Stimulated activated CD4-positive, alpha-beta T cell treated with anti-CD3 and anti-CD28 coated beads, TNF-alpha, amount 100 ng/mL, for 4 hours (primary cell): Measurements from ENCODE around the gene RALGAPA2.

Experiments used
- DNase-seq, 3 experiments: peaks; one replicate each; pipeline ENCODE4 v3.0.0-alpha.2; 2020; ENCODE audit warnings: low read depth in 3 of 3

The RALGAPA2 gene

GRCh38 chr20:20465252-20465651 is 247.2 kb downstream of the RALGAPA2 start:
- DNase-seq: no peak

GRCh38 chr20:20463933-20464374 is 248.5 kb downstream of the RALGAPA2 start:
- no peak for DNase-seq

GRCh38 chr20:20462185-20462584 is 250.3 kb downstream of the RALGAPA2 start:
- no peak for DNase-seq

GRCh38 chr20:20461551-20461950 is 250.9 kb downstream of the RALGAPA2 start:
- DNase-seq: no peak

- DNase-seq: no peak
These were observed 252.7 kb downstream of the RALGAPA2 start for GRCh38 chr20:20459726-20460125.

- no peak for DNase-seq
These were observed 254.9 kb downstream of the RALGAPA2 start for GRCh38 chr20:20457392-20458126.

GRCh38 chr20:20456741-20457140 is 255.7 kb downstream of the RALGAPA2 start:
- no peak for DNase-seq

- DNase-seq: no peak
These were observed 256.5 kb downstream of the RALGAPA2 start for GRCh38 chr20:20455926-20456325.

GRCh38 chr20:20454850-20455627 is 257.4 kb downstream of the RALGAPA2 start:
- no peak for DNase-seq

- DNase-seq: no peak
These were observed 258.1 kb downstream of the RALGAPA2 start for GRCh38 chr20:20454367-20454766.

- DNase-seq: peak; percentile 7 to 16 (median 14)
These were observed 260.2 kb downstream of the RALGAPA2 start for GRCh38 chr20:20452254-20452676.

GRCh38 chr20:20450521-20450920 is 261.9 kb downstream of the RALGAPA2 start:
- DNase-seq: no peak

- DNase-seq: no peak
These were observed 263.6 kb downstream of the RALGAPA2 start for GRCh38 chr20:20448881-20449280.

GRCh38 chr20:20447196-20447595 is 265.2 kb downstream of the RALGAPA2 start:
- no peak for DNase-seq

GRCh38 chr20:20446425-20447015 is 265.9 kb downstream of the RALGAPA2 start:
- no peak for DNase-seq

GRCh38 chr20:20446001-20446400 is 266.4 kb downstream of the RALGAPA2 start:
- DNase-seq: no peak

- DNase-seq: no peak
These were observed 268.9 kb downstream of the RALGAPA2 start for GRCh38 chr20:20443504-20443903.

GRCh38 chr20:20442466-20442865 is 270.0 kb downstream of the RALGAPA2 start:
- no peak for DNase-seq

- DNase-seq: no peak
These were observed 271.4 kb downstream of the RALGAPA2 start for GRCh38 chr20:20440886-20441658.

GRCh38 chr20:20440481-20440880 is 272.0 kb downstream of the RALGAPA2 start:
- no peak for DNase-seq

- DNase-seq: no peak
These were observed 272.7 kb downstream of the RALGAPA2 start for GRCh38 chr20:20439602-20440190.
